ENCODE data around the gene SMTNL2. TPM values are rescaled to one million over a fixed set of nuclear protein-coding genes. Genes with fewer than 3 reads are reported as not detected.
A peak's percentile ranks its signal among the peaks of the same experiment; 100 is the strongest.
"Not testable (repeated sequence)": the region's sequence is repeated elsewhere in the genome, so short reads cannot be mapped to it uniquely, and the experiment has no call there.

Gene SMTNL2
- total and polyA plus RNA-seq, 5 donors from 2014 or later = not detected

DNA sequence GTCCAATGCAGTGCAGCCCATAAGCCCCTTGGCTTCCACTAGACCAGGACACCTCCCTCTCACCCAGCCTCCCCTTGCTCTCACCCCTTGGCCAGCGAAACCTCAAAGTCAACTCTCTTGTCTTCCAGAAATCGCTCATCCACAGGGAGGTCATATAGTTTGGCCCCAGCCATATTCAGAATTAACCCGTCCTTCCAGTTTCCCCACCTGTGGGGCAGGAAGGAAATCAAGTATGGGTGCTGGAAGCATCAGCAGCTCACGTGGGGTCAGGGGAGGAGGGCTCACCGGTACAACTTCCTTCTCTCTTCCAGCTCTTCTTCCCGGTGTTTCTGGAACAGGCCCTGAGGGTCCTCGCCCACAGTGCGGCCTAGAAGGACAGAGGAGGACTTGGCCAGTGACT lies 54.4 kb downstream of the SMTNL2 start:
- not testable (repeated sequence) for DNase-seq; H3K4me1 ChIP-seq (ENCODE audit: control insufficient read depth, insufficient read depth, low read length, poor library complexity, severe bottlenecking); H3K27ac ChIP-seq (ENCODE audit: insufficient read depth, low read length, poor library complexity, severe bottlenecking); H3K36me3 Mint-ChIP-seq; H3K9me3 Mint-ChIP-seq; H3K27ac Mint-ChIP-seq; H3K9me3 ChIP-seq (ENCODE audit: control insufficient read depth in 2 of 2, low read length in 2 of 2); H3K36me3 ChIP-seq (ENCODE audit: control insufficient read depth, insufficient read depth, low read length); H3K4me3 ChIP-seq (ENCODE audit: low read depth, low read length); H3K4me3 Mint-ChIP-seq; ATAC-seq (ENCODE audit: low read depth in 2 of 2)
- Mint-ChIP-seq H3K4me1 (peaks cover 0 to 12% (median 0%) of the 10 kb centered on the region in 4 donors), H3K27me3 (peaks cover 74% of the 10 kb centered on the region)
- H3K27me3 ChIP-seq (ENCODE audit: control insufficient read depth, insufficient read depth, low read length) = peaks cover 11% of the 10 kb centered on the region

DNA sequence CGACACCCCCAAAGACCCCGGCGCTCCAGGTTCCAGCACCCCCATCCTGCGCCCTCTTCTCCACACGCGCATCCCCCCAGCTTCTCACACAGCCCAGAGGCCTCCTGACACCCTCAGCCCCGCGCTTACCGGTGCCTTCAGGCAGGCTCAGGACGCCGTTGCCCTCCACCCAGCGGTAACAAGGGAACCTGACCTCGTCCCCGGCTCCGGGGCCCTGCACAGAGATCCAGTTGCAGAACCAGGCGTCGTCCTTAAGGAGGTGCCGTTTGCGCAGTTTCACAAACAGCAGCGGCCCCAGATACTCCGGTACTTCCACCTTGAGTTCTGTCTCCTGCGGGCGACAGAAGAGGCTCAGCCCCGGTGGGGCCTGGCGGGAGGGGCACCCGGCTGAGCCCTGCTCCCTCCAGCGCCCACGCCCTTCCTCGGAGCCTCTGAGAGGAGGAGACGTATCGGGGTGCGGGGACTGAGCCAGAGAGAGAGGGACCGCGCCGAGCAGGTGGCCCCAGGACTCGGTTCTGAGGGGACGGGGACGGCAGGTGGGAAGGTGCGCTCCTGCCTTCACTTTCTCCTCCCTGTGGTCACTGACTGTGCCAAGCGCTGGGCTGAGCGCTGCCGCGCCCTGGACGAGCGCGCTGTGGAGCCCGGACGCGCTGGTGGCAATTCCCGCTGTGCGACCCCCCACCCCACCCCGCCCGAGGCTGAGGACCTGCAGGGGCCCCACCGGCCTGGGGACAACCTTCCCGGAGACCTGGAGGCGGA lies 55.2 kb downstream of the SMTNL2 start:
- Mint-ChIP-seq H3K27me3 (peaks cover 74% of the 10 kb centered on the region), H3K4me1 (peaks cover 0 to 12% (median 0%) of the 10 kb centered on the region in 4 donors)
- H3K4me3 ChIP-seq (ENCODE audit: low read depth, low read length); H3K4me3 Mint-ChIP-seq; H3K27ac ChIP-seq (ENCODE audit: insufficient read depth, low read length, poor library complexity, severe bottlenecking); H3K27ac Mint-ChIP-seq; H3K36me3 Mint-ChIP-seq; H3K9me3 Mint-ChIP-seq; H3K36me3 ChIP-seq (ENCODE audit: control insufficient read depth, insufficient read depth, low read length); H3K9me3 ChIP-seq (ENCODE audit: control insufficient read depth in 2 of 2, low read length in 2 of 2); H3K4me1 ChIP-seq (ENCODE audit: control insufficient read depth, insufficient read depth, low read length, poor library complexity, severe bottlenecking): not testable (repeated sequence)
- H3K27me3 ChIP-seq (ENCODE audit: control insufficient read depth, insufficient read depth, low read length) = peaks cover 14% of the 10 kb centered on the region
- ATAC-seq (ENCODE audit: low read depth in 2 of 2) (peak; percentile 41 to 61), DNase-seq (peak in 1 of 3 donors; percentile 32)

DNA sequence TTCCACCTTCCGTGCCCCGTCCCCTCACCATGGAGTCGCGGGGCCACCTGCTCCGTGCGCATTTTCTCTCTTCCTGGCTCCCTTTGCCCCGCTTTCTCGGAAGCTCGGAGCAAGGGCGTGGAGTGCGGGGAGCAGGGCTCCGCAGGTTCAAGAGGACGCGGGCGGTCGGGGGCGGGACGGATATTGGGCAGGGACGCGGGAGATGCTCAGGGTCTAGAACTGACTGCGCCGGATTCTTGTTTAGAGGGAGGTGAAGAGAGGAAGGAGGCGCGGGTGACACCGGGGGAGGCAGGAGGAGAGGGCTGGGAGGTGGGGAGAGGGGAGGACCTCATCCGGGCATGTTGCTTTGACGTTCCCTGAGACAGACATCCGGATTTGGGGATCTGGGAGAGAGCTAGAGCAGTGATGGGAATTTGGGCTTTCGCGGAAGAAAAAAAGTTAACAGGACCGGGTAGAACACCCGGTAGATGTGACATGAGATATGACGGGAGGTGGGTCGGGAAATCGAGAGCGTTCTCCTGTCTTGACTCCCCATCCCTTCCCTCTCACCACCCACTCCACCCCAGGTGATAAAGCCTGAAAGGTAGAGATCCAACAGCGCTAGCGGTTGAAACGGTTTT lies 56.4 kb downstream of the SMTNL2 start:
- not testable (repeated sequence) for H3K27ac Mint-ChIP-seq; H3K4me1 ChIP-seq (ENCODE audit: control insufficient read depth, insufficient read depth, low read length, poor library complexity, severe bottlenecking); H3K36me3 Mint-ChIP-seq; H3K36me3 ChIP-seq (ENCODE audit: control insufficient read depth, insufficient read depth, low read length); H3K9me3 Mint-ChIP-seq; H3K27ac ChIP-seq (ENCODE audit: insufficient read depth, low read length, poor library complexity, severe bottlenecking); H3K4me3 Mint-ChIP-seq; DNase-seq; H3K4me3 ChIP-seq (ENCODE audit: low read depth, low read length); H3K9me3 ChIP-seq (ENCODE audit: control insufficient read depth in 2 of 2, low read length in 2 of 2)
- Mint-ChIP-seq H3K27me3 (peaks cover 66% of the 10 kb centered on the region), H3K4me1 (peaks cover 0 to 12% (median 0%) of the 10 kb centered on the region in 4 donors)
- peaks cover 14% of the 10 kb centered on the region for H3K27me3 ChIP-seq (ENCODE audit: control insufficient read depth, insufficient read depth, low read length)
- peak in 1 of 2 donors; percentile 22 for ATAC-seq (ENCODE audit: low read depth in 2 of 2)

DNA sequence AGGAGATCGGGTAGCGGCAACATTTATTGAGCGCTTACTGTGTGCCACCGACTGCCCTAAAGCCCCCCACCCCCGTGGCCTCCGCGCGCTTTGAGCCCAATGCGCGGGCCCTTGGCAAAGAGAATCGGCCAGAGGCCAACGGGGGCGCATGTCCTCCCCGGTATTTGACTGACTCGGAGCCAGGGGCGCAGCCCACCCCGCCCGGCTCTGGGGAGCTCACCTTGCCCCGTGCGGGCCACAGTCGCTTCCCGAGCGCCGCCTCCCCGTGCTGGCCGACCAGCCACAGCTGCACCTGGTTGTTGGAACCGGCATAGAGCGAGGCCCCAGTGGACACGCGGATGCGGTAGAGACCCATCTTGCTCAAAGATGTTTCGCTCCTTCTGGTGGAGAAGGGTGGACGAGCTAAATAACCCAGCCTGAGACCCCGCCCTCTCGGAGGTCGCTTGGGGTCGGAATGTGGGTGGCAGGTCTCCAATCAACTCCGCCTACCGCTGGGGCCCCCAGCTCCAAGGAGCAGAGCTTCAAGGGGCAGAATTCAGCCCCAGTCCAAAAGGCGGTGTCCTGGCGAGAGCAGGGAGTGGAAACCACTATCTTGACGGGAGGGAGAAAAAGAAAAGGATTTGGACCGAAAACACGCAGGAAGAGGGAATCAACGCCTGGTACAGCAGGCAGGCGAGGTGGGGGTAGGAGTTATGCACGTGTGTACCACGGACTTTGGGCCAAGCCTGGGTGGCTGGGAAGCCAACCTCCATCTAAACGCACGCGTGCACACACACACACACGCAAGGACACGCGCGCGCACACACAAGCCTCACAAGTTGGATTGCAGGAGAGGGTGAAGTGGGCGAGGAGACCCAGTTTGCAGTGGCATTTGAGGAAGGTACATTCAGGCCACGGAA lies 57.2 kb downstream of the SMTNL2 start, which contains the start of gene ALOX15:
ALOX15 (minus strand) TSS at position 382 of the 899 bp plus-strand sequence; CDS start at position 355, 27 bp downstream.
- H3K27me3 ChIP-seq (ENCODE audit: control insufficient read depth, insufficient read depth, low read length) = peaks cover 14% of the 10 kb centered on the region
- H3K4me3 ChIP-seq (ENCODE audit: low read depth, low read length) = no peak within 1 kb of the TSS
- ATAC-seq (ENCODE audit: low read depth in 2 of 2) (no peak), DNase-seq (no peak)
- H3K9me3 ChIP-seq (ENCODE audit: control insufficient read depth in 2 of 2, low read length in 2 of 2) = no peaks in the 10 kb centered on the region
- H3K27ac Mint-ChIP-seq = no peak within 1 kb of the TSS
- peaks cover 0 to 8% (median 0%) of the 10 kb centered on the region in 7 donors for H3K9me3 Mint-ChIP-seq
- H3K4me3 Mint-ChIP-seq = no peak within 1 kb of the TSS
- H3K4me1 Mint-ChIP-seq = peaks cover 0 to 12% (median 0%) of the 10 kb centered on the region in 4 donors
- H3K4me1 ChIP-seq (ENCODE audit: control insufficient read depth, insufficient read depth, low read length, poor library complexity, severe bottlenecking) = no peaks in the 10 kb centered on the region
- no peaks in the 10 kb centered on the region for H3K36me3 ChIP-seq (ENCODE audit: control insufficient read depth, insufficient read depth, low read length)
- peaks cover 62% of the 10 kb centered on the region for H3K27me3 Mint-ChIP-seq
- no peak within 1 kb of the TSS for H3K27ac ChIP-seq (ENCODE audit: insufficient read depth, low read length, poor library complexity, severe bottlenecking)
- H3K36me3 Mint-ChIP-seq = no peaks in the 10 kb centered on the region

DNA sequence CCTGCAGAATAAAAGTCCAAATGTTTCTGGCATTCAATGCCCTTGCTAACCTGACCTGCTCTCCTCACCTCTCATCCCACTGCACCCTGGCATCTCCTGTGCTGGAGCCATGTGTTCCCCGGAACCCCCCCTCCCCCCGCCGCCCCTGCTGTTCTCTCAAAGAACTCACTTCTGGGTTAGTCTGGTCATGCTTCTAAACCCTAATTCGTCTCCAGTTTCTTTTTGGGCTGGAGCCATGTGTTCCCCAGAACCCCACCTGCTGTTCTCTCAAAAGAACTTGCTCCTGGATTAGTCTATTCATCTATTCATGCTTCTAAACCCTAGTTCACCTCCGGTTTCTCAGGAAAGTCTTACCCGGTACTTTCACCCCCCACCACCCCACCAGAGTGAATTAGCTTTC lies 58.0 kb downstream of the SMTNL2 start:
- no peak overlapping the region for H3K4me3 ChIP-seq (ENCODE audit: low read depth, low read length)
- Mint-ChIP-seq H3K27me3 (peaks cover 60% of the 10 kb centered on the region), H3K4me1 (peaks cover 0 to 12% (median 0%) of the 10 kb centered on the region in 4 donors), H3K36me3 (no peaks in the 10 kb centered on the region), H3K9me3 (peaks cover 0 to 8% (median 0%) of the 10 kb centered on the region in 7 donors), H3K27ac (no peak overlapping the region), H3K4me3 (no peak overlapping the region)
- no peaks in the 10 kb centered on the region for H3K4me1 ChIP-seq (ENCODE audit: control insufficient read depth, insufficient read depth, low read length, poor library complexity, severe bottlenecking)
- H3K27ac ChIP-seq (ENCODE audit: insufficient read depth, low read length, poor library complexity, severe bottlenecking) = no peak overlapping the region
- no peak for ATAC-seq (ENCODE audit: low read depth in 2 of 2)
- no peaks in the 10 kb centered on the region for H3K36me3 ChIP-seq (ENCODE audit: control insufficient read depth, insufficient read depth, low read length)
- H3K9me3 ChIP-seq (ENCODE audit: control insufficient read depth in 2 of 2, low read length in 2 of 2) = no peaks in the 10 kb centered on the region
- DNase-seq = no peak
- H3K27me3 ChIP-seq (ENCODE audit: control insufficient read depth, insufficient read depth, low read length) = peaks cover 16% of the 10 kb centered on the region

DNA sequence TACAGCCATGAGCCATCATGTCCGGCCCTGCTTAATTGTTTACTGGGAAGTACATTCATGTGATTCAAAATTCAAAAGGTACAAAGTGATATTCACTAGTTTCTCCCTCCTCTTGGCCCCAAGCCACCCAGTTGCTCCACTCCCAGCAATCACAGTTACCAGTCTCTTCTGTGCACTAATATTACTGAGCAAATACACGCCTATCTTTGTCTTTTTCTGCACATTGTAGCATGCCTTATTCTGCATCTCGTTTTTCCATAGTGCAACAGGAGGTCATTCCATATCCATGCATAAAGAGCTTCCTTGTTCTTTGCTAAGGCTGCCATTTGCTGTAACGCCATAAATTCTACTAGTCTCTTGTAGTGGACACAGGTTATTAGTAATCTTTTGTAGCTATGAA lies 59.3 kb downstream of the SMTNL2 start:
- H3K27me3 ChIP-seq (ENCODE audit: control insufficient read depth, insufficient read depth, low read length) = peaks cover 13% of the 10 kb centered on the region
- H3K36me3 Mint-ChIP-seq = no peaks in the 10 kb centered on the region
- H3K9me3 ChIP-seq (ENCODE audit: control insufficient read depth in 2 of 2, low read length in 2 of 2) = no peaks in the 10 kb centered on the region
- peaks cover 0 to 7% (median 0%) of the 10 kb centered on the region in 7 donors for H3K9me3 Mint-ChIP-seq
- H3K4me3 ChIP-seq (ENCODE audit: low read depth, low read length) = no peak overlapping the region
- DNase-seq (no peak), ATAC-seq (ENCODE audit: low read depth in 2 of 2) (no peak)
- H3K27ac Mint-ChIP-seq = no peak overlapping the region
- no peak overlapping the region for H3K27ac ChIP-seq (ENCODE audit: insufficient read depth, low read length, poor library complexity, severe bottlenecking)
- H3K4me3 Mint-ChIP-seq = no peak overlapping the region
- no peaks in the 10 kb centered on the region for H3K4me1 ChIP-seq (ENCODE audit: control insufficient read depth, insufficient read depth, low read length, poor library complexity, severe bottlenecking)
- H3K27me3 Mint-ChIP-seq = peaks cover 58% of the 10 kb centered on the region
- no peaks in the 10 kb centered on the region for H3K36me3 ChIP-seq (ENCODE audit: control insufficient read depth, insufficient read depth, low read length)
- peaks cover 0 to 9% (median 0%) of the 10 kb centered on the region in 4 donors for H3K4me1 Mint-ChIP-seq

DNA sequence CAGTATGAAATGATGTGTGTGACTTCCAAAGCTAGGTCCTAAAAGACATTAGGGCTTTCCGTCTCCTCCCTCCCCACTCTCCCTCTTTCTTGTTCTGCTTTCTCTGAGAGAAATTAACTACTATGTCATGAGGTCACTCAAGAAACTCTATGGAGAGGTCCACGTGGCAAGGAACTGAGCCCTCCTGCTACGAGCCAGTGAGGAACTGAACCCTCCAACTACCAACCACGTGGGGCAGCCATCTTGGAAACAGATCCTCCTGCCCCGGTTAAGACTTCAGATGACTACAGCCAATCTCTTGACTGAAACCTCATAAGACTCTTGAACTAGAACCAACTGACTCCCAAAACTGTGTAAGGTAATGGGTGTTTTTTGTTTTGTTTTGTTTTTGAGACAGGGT lies 61.3 kb downstream of the SMTNL2 start:
- Histone ChIP-seq H3K9me3 (ENCODE audit: control insufficient read depth in 2 of 2, low read length in 2 of 2) (no peaks in the 10 kb centered on the region), H3K4me3 (ENCODE audit: low read depth, low read length) (no peak overlapping the region), H3K36me3 (ENCODE audit: control insufficient read depth, insufficient read depth, low read length) (no peaks in the 10 kb centered on the region), H3K27ac (ENCODE audit: insufficient read depth, low read length, poor library complexity, severe bottlenecking) (no peak overlapping the region), H3K4me1 (ENCODE audit: control insufficient read depth, insufficient read depth, low read length, poor library complexity, severe bottlenecking) (no peaks in the 10 kb centered on the region), H3K27me3 (ENCODE audit: control insufficient read depth, insufficient read depth, low read length) (peaks cover 9% of the 10 kb centered on the region)
- peaks cover 0 to 3% (median 0%) of the 10 kb centered on the region in 7 donors for H3K9me3 Mint-ChIP-seq
- peaks cover 61% of the 10 kb centered on the region for H3K27me3 Mint-ChIP-seq
- no peaks in the 10 kb centered on the region for H3K4me1 Mint-ChIP-seq
- DNase-seq = no peak
- H3K36me3 Mint-ChIP-seq = no peaks in the 10 kb centered on the region
- H3K4me3 Mint-ChIP-seq = no peak overlapping the region
- ATAC-seq (ENCODE audit: low read depth in 2 of 2) = no peak
- no peak overlapping the region for H3K27ac Mint-ChIP-seq

Data from CD4-positive, CD25-positive, alpha-beta regulatory T cell (primary cell).